Renal cortex interstitium (tissue), 15 donors: ENCODE results near the gene BRPF1. TPM values are rescaled to one million over a fixed set of nuclear protein-coding genes. Genes with fewer than 3 reads are reported as not detected.

Source experiments
- DNase-seq, 11 donors: peaks; one replicate each; pipeline ENCODE4 v3.0.0-alpha.2; 2013; ENCODE audit warnings: low read depth in 9 of 11, low spot score in 4 of 11; ENCODE audit errors: extremely low read depth in 1 of 11
- long read RNA-seq, 16 experiments: transcript quantifications; one replicate each; lab custom pipeline, GENCODE V29; 2026
- polyA plus RNA-seq, 3 donors: library from polyadenylated mRNA; unstranded; fragments of 120-200 nt; gene quantifications; one replicate each; pipeline ENCODE4 v1.2.1, GENCODE V29; 2013; ENCODE audit not compliant: insufficient read length in 3 of 3

The BRPF1 gene, protein sequence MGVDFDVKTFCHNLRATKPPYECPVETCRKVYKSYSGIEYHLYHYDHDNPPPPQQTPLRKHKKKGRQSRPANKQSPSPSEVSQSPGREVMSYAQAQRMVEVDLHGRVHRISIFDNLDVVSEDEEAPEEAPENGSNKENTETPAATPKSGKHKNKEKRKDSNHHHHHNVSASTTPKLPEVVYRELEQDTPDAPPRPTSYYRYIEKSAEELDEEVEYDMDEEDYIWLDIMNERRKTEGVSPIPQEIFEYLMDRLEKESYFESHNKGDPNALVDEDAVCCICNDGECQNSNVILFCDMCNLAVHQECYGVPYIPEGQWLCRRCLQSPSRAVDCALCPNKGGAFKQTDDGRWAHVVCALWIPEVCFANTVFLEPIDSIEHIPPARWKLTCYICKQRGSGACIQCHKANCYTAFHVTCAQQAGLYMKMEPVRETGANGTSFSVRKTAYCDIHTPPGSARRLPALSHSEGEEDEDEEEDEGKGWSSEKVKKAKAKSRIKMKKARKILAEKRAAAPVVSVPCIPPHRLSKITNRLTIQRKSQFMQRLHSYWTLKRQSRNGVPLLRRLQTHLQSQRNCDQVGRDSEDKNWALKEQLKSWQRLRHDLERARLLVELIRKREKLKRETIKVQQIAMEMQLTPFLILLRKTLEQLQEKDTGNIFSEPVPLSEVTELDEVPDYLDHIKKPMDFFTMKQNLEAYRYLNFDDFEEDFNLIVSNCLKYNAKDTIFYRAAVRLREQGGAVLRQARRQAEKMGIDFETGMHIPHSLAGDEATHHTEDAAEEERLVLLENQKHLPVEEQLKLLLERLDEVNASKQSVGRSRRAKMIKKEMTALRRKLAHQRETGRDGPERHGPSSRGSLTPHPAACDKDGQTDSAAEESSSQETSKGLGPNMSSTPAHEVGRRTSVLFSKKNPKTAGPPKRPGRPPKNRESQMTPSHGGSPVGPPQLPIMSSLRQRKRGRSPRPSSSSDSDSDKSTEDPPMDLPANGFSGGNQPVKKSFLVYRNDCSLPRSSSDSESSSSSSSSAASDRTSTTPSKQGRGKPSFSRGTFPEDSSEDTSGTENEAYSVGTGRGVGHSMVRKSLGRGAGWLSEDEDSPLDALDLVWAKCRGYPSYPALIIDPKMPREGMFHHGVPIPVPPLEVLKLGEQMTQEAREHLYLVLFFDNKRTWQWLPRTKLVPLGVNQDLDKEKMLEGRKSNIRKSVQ (N-terminal part only)
- polyA plus RNA-seq, result 10 to 100 TPM; 17.8 to 21.3 (median 20.0) TPM
- long read RNA-seq, donor 1, partial matches to known transcripts, result 11 of 11 reads
- long read RNA-seq, donor 1, other reads (novel, unspliced or antisense), result 0 of 11 reads
- long read RNA-seq, donor 2, partial matches to known transcripts, result 7 of 7 reads
- long read RNA-seq, donor 2, other reads (novel, unspliced or antisense), result 0 of 7 reads
- long read RNA-seq, donor 3, full-length matches to known transcripts, result 2 of 7 reads
- long read RNA-seq, donor 3, partial matches to known transcripts, result 5 of 7 reads
- long read RNA-seq, donor 3, other reads (novel, unspliced or antisense), result 0 of 7 reads
- long read RNA-seq, donor 4, full-length matches to known transcripts, result 2 of 9 reads
- long read RNA-seq, donor 4, partial matches to known transcripts, result 7 of 9 reads
- long read RNA-seq, donor 4, other reads (novel, unspliced or antisense), result 0 of 9 reads
- long read RNA-seq, donor 5, result 0 reads
- long read RNA-seq, donor 6, partial matches to known transcripts, result 5 of 6 reads
- long read RNA-seq, donor 6, other reads (novel, unspliced or antisense), result 0 of 6 reads
- long read RNA-seq, donor 7, full-length matches to known transcripts, result 1 of 18 reads
- long read RNA-seq, donor 7, partial matches to known transcripts, result 17 of 18 reads
- long read RNA-seq, donor 7, other reads (novel, unspliced or antisense), result 0 of 18 reads
- long read RNA-seq, donor 8, full-length matches to known transcripts, result 1 of 17 reads
- long read RNA-seq, donor 8, partial matches to known transcripts, result 16 of 17 reads
- long read RNA-seq, donor 8, other reads (novel, unspliced or antisense), result 0 of 17 reads
- long read RNA-seq, donor 9, result 0 reads
- long read RNA-seq, donor 10, partial matches to known transcripts, result 9 of 9 reads
- long read RNA-seq, donor 10, other reads (novel, unspliced or antisense), result 0 of 9 reads
- long read RNA-seq, donor 11, partial matches to known transcripts, result 11 of 11 reads
- long read RNA-seq, donor 11, other reads (novel, unspliced or antisense), result 0 of 11 reads
- long read RNA-seq, donor 12, result 0 reads
- long read RNA-seq, donor 13, full-length matches to known transcripts, result 1 of 20 reads
- long read RNA-seq, donor 13, partial matches to known transcripts, result 19 of 20 reads
- long read RNA-seq, donor 13, other reads (novel, unspliced or antisense), result 0 of 20 reads
- long read RNA-seq, donor 14, full-length matches to known transcripts, result 2 of 8 reads
- long read RNA-seq, donor 14, partial matches to known transcripts, result 6 of 8 reads
- long read RNA-seq, donor 14, other reads (novel, unspliced or antisense), result 0 of 8 reads
- long read RNA-seq, donor 15, partial matches to known transcripts, result 7 of 7 reads
- long read RNA-seq, donor 15, other reads (novel, unspliced or antisense), result 0 of 7 reads
- long read RNA-seq, donor 16, partial matches to known transcripts, result 32 of 32 reads
- long read RNA-seq, donor 16, other reads (novel, unspliced or antisense), result 0 of 32 reads

GRCh38 chr3:9731206-9732079, at the start of gene BRPF1:
Gene BRPF1 (plus strand): TSS chr3:9731735. CDS start chr3:9734141, 2,406 bp downstream.
- DNase-seq, result peak; percentile 95 to 99 (median 98)

DNA sequence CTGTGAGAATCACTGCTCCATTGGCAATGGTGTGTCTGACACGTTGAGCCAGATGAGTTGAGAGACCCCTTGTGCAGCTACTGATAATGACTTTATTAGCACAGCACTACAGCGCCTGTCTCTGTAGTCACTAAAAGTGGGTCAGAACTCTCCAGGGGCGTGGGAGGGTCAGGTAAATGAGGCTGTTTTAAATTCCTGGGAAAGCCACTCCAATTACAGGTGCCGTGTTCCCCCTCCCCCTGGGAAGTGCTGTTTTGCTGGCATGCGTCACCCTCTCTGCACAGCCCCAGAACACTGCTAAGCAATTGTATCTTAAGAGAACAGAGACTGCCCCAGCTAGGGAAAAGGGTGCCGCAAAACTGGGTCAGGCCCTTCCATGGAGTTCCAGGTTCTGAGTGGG, 49.4 kb upstream of the BRPF1 start:
- no peak for DNase-seq

DNA sequence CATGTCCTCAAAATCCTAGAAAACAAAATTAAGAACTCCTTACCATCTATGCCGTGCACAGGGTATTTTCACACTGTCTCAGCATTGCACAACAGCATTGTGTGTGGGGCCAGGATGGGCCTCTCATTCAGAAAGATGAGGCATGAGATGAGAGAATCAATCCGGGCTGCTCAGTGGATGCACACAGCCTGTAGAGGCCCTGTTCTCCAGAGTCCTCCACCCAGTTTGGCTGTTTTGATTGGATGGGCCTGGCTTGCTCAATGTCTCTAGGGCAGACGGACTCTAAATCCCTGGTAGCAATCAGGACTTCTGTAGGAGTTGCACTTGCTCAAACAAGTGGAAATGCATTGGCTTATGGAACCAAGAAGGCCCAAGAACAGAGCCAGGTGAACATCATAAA, 48.1 kb upstream of the BRPF1 start:
- no peak for DNase-seq

DNA sequence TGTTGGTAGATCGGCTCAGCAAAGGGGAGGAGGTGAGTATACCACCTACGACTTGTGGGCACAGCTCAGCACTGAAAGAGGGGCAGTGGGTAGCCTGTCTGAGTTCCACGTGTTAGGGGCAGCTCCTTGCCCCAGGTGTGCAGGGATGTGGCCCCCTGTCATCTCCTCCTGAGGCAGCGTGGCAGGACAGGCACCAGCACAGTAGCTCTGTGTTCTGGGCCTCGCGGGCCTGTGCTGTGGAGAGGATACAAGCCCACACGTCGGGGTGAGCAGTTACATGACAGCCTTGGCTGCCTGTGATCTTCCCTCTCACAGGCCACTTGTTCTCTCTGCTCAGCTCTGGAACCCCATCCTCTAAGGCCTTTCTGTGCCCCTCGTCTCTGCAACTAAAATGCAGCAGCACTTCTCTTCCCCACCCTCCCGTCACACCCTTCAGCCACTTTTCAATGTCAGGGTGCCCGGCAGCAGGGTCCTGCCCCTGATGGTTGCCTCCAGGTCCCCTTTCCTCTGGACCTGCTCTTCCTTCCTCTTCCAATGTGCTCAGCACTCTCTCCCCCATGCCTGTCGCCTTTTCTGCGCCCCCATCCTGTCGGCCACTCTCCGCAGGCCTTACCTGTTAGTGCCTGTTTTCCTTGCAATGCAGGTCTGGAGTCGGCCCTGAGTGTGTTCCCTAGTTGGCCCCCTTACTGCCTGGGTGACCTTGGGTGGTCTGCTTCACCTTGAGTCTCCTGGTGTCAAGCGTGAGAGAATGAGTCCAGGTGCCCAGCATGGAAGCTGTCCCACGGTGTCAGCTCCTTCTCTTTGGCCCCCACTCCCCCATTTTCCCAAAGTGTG, 46.1 kb upstream of the BRPF1 start:
- no peak for DNase-seq

DNA sequence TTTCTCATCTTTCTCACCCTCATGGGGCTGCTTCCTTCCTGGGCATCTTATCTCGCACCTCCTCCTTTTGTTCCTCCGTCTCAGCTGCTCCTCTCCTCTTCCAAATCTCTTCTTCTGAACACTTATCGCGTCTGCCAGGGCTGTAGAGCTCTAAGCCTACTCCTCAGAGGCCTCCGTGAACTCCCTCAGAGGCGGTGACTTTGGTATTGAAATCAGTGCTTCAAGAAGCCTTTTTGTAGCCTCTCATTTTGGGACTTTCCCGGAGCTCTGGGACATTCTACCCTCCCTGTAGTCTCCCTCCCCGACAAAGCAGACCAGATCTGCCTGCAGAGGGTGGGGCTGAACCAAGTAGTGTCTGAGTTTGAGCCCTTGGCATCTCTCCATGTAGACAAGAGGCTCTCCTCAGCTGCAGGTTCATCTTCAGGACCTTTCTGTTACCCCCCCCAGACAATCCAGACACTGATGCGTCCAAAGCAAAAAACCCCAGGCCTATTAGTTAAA, 45.4 kb upstream of the BRPF1 start:
- DNase-seq, result no peak

DNA sequence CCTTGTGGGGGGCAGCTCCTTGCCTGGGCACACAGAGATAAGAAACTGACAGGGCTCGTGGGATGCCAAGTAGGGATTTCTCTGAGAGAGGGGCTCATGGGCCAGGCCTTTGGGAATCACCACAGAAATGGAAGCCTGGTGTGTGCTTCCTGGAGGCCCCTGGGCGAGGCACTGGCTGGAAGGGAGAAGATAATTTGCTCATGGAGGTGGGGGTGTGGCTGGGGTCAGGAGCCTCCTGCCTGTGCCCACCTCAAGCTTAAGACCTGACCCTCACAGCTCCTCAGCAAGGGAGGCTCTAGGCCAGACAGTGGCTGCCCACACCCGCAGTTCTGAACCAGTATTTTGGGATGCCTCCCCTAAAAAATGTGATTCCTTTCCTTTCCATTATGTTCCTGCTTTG, 44.8 kb upstream of the BRPF1 start:
- DNase-seq, result no peak

DNA sequence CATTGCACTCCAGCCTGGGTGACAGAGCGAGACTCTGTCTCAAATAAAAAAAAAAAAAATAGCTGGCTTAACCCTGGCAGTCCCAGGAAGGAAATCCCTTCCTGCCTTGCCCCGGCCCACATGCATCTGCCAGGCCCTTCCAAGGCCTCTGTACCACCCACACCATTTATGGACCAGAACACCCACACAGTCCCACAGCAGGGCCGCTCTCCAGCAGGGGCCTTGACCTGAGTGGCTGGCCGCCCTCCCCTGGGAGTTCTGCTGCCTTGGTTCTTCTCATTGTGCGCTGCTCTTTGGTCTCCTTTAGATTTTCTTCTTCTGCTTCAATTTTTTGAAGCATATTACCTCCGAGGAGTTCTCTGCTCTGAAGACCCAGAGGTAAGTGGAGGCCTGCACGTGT, 44.0 kb upstream of the BRPF1 start:
- DNase-seq, result no peak

DNA sequence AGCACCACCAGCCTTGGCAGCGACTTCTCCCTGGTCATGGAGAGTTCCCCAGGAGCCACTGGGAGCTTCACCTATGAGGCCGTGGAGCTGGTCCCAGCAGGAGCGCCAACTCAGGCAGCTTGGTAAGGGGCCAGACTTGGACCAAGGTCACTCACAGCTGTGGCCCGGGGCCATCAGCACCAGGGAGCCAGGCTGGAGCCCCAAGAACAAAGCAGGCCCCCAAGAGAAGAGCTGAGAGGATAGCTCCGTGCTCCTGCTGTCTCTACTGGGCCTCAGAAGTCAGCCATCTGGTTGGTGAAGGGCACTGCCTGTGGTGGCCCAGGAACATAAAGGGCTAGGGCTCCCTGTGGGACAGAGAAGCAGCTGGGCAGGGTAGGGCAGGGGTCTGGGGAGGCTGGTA, 42.6 kb upstream of the BRPF1 start:
- no peak for DNase-seq

DNA sequence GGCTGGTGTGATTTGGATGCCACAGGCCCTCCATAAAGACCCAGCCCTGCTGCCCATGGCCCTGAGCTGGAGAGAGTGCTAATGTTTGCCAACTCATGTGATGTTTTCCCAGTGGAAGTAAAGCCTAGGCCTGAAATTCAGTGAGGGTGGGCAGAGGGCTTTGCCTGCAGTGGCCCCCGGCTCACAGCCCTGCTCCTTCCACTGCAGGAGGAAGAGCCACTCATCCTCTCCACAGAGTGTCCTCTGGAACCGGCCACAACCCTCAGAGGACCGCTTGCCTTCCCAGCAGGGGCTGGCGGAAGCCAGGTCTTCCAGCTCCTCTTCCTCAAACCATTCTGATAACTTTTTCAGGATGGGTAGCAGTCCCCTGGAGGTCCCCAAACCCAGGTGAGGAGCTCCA, 41.8 kb upstream of the BRPF1 start:
- DNase-seq, result no peak

DNA sequence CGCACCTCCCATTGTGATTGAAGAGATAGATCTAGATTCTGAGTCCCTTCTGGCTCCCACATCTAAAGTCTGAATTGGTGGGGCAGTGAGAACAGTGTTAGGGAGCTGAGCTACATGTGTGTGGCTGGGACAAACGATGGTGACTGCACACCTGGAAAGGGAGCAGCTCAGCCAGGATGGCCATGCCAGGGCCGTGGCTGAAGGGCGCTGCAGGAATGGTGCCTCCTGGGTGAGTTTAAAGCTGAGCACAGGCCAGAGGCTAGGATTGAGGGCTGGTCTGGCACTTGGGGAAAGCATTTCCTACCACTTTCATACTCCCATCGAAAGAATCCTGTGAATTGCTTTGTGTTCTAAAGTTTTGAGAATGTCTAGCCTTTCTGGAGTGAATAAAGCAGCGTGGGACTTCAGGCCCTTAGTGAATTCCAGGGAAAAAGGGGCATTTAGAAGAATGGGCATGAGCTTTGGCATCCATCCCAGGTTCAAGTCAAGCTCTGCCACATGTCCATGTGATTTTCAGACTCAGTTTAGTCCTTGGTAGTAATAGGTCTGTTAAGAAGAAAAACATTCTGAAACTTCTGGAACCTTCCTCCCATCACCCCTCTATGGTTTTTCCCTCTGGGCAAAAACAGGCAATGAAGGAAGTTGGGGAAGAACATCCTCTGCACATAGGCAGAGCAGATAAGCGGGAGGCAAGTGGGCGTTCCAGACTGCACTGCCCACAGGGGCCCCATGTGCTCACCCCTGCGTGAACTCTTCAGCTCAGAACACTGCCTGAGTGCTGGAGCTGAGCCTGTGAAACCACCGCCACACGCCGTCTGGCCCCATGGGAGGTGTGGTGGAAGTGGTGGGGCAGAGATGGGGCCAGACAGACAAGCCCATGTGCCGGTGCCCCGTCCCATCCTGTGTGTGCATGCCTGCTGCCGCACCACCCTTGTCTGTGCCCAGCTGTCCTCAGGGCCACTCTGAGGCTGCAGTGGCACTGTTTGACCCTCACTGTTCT, 40.8 kb upstream of the BRPF1 start:
- DNase-seq, result no peak

DNA sequence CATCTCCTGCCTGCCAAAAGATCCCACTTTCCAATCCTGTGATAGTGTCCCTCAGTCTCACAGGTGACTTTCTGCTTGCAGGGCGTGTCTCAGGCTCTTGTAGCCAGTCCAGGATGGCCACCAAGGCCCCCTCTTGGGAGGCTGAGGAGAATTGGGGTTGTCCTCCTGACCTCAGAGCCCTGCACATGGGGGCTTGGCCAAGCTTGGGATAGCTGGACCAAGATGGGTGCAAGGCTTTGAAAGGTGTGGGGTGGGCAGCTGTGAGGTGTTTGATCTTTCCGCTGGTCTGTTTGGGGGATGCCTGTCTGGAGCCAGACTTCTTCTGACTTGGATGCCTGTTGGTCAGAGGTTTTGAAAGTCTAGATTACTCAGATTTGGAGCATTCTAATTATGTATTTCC, 39.9 kb upstream of the BRPF1 start:
- no peak for DNase-seq

GRCh38 chr3:9692416-9692815, 39.1 kb upstream of the BRPF1 start:
- DNase-seq, result no peak

DNA sequence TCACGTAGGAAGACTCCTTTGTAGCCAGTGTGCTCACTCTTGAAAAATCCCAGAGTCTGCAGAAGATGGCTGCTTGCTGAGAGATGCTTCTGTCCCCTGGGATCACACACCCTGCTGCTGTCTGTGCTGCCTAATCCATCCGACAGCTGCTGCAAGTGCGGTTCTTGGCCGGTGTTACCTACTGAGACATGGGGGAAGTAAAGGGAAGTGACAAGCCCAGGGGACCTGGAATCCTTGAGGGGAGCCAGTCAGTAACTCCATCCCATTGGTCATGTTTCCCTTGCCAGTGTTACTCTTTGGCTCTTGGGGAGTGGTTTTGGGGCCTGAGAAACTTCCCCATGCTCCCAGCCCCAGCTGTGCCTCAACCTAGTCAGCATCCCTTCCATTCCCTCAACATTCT, 36.2 kb upstream of the BRPF1 start:
- no peak for DNase-seq
